ENCODE measurements around the gene SEC24B.
"Not testable (repeated sequence)": the region's sequence is repeated elsewhere in the genome, so short reads cannot be mapped to it uniquely, and the experiment has no call there.

Gene SEC24B

DNA sequence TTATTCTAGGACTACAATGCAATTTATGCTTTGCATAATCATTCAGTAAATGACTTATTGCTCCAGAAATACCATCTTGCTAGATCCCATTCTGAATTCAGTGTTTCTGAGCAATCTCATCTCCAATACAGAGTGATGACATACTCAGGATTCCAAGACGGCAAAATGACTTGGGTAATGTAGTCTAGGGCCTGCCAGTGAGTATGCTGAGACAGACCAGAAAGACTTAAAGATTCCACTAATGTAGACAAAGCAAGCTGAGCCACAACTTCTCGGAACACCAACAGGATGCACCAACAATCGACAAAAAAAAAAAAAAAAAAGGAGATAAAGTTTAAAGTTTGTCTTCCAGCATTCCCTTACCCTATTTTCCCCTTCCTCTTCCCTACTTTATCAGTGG, 919 bp upstream of the SEC24B start:
- DNase-seq (ENCODE audit: low read depth, low spot score): no peak

DNA sequence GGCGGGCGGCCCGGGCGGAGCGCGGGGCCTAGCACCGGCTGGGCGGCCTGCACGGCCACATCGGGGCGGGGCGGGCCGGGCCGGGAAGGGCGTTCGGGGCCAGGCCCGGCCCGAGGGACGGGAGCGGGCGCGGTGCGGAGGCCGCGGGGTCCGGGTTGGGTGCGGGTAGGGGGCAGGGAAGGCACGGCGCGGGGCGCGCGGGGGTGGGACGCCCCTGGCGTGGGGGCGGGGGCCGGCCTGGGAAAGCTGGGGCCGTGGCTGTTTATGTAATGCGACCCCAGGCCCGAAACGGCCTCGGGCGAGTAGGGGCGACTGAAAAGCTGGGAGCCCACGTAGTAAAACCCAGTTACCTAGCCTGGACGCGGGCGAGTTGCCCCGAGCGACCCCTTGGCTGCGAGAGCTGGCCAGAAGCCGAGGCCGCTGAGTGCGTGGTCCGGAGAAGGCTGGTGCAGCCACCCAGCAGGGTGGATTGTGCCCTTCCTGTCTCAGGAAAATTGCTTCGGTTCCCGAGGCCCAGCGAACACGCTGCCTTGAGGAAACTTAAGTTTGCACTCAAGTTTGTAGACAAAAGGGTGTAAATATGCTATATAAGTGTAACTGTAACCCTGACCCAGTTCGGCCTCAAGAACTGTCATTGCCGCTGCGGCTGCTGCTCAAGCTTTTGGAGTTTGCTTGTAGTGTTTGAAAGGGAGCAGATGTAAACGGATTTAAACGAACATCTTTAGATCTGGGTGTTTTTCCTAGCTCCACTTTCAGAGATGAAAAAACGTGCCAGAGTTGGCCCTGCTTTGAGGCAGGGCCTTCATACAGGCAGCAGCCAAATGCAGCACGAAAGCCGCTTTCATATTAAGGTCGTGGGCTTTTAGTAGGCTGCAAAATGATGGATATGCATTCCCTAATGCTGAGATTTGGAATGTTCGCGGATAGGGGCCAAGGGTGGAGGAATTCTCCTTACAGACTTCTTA, 674 bp downstream of the SEC24B start:
- DNase-seq (ENCODE audit: low read depth, low spot score): no peak

DNA sequence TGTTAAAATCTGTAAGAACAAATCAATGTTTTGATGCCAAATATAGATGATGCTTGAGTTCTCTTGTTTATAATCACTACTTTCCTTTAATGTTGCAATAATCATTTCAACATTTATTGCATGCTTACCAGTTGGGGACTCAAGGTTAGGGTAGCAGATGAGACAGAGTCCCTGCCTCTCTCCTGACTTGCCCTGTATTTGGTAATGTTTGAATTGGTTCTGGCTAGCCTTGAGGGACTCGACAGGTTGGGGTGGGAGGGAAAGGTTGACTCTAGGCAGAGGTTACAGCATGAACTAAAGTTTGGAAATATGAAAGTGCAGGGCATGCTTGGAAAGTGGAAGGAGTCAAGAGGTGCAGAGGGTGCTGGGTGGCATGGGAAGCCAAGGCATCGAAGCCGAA, 2.0 kb downstream of the SEC24B start:
- no peak for DNase-seq (ENCODE audit: low read depth, low spot score)

DNA sequence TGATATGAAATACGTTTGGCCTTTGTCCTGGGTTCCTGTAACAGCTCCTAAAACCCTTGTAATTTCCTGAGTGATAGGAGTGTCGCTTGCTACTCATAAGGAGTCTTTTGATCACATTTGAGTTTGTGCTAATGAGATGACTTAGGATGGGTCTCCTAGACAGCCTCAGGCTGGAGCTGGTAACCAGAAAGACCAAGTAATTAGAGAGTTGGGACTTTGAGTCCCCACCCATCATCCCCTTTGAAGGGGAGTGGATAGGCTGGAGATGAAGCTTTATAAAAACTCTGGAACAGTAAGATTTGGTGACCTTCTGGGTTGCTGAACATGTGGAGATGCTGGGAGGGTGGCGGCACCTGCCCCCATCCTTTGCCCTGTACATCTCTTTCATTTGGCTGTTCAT, 2.9 kb downstream of the SEC24B start:
- DNase-seq (ENCODE audit: low read depth, low spot score): no peak

DNA sequence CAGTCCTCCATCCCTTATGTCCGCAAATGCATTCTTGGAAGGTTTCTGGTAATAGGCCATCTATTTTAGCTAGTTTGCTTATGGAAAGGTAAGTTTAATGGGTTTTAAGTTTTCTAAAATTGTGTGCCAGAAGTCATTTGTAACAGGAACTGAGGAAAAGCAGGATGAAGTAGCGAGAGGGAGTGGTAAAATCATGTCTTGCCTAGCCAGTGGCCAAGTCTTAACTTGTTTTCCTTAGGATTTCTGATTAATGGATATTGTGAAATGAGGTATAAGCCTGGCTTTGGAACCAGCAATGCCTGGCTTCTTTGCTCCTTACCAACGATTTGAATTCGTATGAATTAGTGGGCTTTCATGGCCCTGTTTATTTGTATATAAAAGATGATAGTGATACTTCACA, 7.3 kb downstream of the SEC24B start:
- DNase-seq (ENCODE audit: low read depth, low spot score): no peak

DNA sequence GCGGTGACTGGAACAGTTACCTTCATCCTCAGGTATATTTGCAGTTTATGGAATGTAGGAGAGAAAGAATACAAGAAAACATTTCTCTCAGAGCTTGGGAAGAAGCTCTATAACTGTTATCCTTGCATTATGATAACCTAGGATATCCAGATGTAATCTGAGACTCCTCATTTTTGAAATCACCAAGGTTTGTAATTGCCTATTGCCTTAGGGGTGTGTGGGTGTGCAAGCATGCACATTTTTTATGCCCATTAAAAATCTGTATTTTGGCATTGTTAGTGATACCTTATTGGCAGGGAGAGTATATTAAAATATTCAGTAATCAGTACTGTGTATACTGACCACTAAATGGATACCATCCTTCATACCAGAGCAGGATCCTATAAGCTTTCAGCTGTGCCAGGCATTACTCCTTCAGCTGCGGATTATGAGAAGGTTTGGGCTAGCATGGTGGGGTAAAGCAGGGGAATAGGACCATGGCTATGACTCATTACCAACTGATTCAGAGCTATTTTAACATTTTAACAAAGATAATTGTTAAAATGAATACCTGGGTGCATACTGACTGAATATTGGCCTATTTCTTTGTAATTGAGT, 8.3 kb downstream of the SEC24B start:
- no peak for DNase-seq (ENCODE audit: low read depth, low spot score)

DNA sequence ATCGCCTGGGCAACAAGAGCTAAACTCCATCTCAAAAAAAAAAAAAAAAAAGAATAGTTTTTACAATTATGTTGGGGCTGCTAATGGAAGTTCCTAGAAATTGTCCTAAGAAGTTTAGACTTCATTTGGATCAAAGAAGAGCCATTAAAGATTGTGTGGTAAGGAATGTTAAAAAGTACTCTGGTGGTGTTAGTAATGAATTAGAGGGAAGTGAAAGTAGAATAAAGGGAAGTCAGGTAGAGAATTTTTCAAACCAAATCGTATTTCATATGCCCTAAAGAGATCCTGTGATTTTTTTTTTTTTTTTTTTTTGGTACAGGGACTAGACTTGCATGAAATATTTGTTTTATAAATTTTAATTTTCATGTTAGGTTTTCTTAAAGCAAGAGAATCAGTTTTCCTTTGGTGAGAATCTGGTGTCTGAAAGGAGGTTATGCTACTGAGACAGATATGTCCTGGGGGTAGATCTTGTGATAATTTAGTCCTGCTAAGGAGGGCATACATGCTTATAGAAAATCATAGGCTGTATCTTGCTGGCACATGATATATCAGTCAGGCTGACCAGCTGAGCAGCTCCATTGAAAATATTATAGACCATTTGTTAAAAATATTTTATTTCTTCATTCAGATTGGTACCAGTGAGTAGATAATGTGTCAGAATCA, 10.7 kb downstream of the SEC24B start:
- DNase-seq (ENCODE audit: low read depth, low spot score): no peak

DNA sequence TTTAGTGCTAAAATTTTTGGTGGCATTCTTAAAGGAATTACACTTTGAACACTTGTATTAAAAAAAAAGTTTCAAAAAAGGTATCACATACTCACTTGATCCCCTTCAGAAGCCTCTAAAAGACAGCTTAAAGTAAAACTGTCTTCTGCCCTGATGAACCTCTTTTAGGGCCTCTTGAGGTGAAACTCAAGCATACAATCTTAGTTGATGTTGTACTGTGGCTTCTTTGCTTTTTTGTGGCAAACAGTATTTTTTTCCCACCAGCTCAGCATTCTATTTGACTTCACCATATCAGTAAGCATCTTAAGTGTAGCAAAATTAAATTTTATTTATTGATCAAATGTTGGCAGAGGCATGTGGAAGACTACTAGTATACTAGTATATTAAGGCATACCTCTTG, 13.7 kb downstream of the SEC24B start:
- DNase-seq (ENCODE audit: low read depth, low spot score): no peak

DNA sequence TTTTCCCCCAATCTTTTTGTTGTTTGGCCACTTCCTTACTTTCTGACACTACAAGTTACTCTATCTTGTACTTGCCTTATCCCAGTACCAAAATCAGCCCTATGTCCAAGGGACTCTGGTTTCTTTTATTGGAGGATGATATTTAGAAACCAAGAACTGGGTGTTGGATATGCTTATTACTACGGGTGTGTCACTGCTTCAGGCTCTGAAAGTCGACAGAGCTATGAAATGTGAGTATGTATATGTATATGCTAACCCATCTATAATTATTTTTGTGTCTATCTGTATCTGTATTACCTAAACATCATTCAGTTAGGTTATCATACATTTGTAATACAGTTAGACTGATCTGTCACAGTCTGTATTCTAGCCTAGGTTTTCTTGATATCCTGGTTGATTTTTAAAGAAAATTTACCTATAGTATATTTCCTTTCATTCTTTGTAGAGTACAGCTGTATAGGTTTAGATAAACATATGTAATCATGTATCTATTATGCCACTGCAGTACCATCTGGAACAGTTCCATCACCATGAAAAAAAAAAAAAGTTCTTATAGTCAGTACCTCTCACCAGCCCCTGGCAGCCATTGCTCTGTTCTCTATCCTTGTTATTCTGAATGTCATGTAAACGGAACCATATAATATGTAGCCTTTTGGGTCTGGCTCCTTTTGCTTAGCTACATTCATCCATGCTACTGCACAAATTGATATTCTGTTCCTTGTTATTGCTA, 18.1 kb downstream of the SEC24B start:
- no peak for DNase-seq (ENCODE audit: low read depth, low spot score)

DNA sequence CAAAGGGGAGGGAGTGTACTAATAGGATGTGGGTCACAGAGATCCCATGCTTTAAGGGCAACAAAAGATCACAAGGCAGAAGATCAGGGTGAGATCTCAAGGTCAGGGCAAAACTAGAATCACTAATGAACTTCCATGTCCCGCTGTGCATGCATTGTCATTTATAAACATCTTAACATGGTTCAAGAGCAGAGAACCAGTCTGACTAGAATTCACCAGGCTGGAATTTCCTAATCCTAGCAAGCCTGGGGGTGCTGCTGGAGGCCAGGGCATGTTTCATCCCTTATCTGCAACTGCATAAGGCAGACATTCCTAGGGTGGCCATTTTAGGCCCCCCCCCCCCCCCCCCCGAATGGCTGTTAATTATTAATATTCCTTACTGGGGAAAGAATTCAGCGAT, 19.5 kb downstream of the SEC24B start:
- DNase-seq (ENCODE audit: low read depth, low spot score): not testable (repeated sequence)

DNA sequence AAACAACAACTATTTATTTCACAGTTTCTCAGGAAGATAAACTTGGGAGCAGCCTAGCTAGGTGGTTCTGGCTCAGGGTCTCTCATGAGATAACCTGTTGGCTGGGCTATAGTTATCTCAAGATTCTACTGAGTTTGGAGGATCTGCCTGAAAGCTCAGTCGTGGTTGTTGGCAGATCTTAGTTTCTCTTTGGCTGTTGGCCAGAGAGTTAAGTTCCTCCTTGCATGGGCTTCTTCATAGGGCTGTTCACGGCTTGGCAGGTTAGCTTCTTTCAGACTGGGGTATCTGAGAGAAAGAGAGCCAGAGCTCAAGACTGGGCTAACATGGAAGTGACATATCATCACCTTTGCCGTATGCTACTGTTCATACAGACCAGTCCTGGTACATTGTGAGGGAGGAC, 28.7 kb downstream of the SEC24B start:
- DNase-seq (ENCODE audit: low read depth, low spot score): no peak

DNA sequence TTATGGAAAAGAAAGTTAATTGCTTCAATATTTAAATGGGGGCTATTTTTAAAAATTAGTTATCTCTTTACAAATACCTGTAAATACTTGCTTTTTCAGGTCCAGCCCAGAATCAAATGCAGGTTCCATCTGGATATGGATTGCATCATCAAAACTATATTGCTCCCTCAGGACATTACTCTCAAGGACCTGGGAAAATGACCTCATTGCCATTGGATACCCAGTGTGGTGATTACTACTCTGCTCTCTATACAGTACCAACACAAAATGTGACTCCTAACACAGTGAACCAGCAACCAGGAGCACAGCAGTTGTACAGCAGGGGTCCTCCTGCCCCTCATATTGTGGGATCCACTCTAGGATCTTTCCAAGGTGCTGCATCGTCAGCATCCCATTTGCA, 29.2 kb downstream of the SEC24B start:
- no peak for DNase-seq (ENCODE audit: low read depth, low spot score)

DNA sequence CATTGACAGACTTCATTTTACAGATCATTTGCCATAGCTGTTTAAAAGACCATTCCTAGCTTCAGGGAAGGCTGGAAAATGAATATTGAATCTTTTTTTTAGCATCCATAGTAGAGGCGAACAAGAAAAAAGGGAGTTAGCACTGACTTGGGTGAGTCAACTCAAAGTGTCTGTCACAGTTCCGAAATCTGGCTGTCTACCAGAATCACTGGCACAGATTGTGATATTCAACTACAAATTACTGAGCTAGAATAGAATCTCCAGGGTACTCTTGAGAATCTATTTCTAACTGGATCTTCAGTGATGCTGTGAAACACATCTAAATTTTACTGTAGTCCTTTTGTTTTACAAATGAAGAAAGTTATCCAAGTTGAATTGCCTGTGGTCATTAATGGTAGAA, 31.5 kb downstream of the SEC24B start:
- DNase-seq (ENCODE audit: low read depth, low spot score): no peak

DNA sequence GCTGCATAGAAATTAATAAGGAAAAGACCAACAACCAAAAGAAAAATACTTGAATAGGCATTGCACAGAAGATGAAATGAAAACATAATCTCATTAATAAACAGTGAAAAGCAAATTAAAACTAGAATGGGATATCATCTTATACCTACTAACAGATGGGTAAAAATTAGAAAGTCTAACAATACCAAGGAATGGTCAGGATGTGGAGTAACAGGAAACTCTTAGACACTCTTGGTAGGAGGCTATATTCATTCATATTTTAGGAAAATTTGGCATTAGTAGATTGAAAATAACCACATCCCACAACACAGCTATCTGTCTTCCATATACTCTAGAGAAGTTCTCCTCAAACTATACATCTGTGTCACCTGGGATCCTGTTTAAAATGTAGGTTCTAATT, 36.3 kb downstream of the SEC24B start:
- no peak for DNase-seq (ENCODE audit: low read depth, low spot score)

DNA sequence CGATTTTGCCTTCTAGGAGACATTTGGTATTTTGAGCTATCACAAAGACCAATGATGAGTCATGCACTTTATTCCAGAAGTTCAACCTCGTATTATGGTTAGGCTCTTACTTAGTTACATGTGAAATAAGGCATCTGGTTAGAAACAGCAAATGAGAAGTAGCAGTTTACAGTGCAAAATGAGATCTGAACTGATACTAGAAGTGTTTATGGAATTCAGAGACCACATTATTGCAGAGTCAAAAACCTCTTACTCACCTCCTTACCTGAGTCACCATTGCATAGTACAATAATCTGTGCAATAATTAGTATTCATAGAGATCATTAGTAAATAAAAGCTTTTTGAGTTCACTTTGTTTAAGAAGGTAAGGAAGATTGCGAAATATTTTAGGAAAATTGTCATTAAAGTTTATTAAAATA, 38.7 kb downstream of the SEC24B start:
- no peak for DNase-seq (ENCODE audit: low read depth, low spot score)

DNA sequence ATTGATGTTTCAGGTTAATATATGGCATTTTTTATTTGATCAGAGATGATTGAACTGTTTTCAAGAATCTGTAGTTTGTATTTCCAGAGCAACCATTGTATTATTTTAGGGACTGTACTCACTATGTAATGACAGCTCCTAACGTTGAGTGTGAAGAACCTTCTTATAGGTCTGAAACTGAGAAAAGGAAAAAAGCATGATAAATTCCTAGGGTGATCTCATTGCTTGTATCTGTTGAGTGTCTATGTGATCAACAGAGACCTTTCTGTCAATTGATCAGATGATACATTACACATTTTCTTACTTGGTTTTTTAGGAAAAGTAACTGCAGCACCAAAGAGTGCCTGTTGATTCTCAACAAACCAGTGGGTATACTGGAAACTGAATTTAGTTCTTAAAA, 40.2 kb downstream of the SEC24B start:
- DNase-seq (ENCODE audit: low read depth, low spot score): no peak

DNA sequence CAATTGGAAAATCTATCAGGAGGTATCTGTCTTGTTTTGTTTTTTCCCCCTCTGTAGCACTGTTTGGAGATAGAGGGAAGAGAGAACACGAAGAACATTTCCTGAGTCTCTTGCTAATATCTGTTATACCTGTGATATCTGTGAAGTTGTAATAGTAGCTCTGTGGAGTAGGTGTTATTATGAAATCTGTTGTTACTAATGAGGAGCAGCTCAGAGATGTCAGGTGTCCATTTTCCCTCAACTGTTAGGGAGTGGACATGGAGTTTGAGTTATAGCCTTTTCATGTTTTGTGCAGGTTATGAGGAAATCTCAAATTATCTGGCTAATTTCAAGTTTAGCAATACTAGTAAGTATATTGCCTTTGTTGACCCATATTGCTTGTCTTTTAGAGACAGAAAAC, 52.4 kb downstream of the SEC24B start:
- DNase-seq (ENCODE audit: low read depth, low spot score): no peak

DNA sequence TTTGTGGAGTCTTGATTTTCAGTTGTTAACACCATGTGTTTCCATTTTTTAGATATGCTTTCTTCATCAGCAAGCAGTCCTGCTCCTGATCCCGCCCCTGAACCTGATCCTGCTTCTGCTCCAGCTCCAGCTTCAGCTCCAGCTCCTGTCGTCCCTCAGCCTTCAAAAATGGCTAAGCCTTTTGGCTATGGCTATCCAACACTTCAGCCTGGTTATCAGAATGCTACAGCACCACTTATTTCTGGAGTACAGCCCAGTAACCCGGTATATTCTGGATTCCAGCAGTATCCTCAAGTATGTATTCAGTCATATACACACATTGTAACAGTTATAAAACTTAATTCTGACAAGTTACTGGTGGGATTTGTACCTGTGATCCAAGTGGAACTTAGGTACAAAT, 60.9 kb downstream of the SEC24B start:
- no peak for DNase-seq (ENCODE audit: low read depth, low spot score)

DNA sequence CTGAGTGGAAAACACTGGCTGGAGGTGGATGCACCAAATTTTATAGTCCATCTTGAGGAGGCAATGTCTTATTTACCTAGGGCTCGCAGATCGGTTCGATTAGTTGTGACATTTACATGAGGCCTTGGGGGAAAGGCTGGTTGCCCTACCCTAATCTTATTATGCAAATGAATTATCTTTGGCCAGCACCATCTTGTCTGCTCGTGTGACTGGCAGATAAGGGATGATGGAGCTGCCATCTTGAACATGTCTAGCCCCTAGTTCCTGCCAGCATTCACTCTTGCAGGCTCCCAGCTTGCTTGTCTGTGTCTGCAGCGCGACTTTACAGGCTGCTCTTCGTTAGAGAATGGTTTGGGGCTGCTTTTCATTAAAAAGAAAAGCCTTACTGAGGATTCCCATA, 61.9 kb downstream of the SEC24B start:
- DNase-seq (ENCODE audit: low read depth, low spot score): no peak

DNA sequence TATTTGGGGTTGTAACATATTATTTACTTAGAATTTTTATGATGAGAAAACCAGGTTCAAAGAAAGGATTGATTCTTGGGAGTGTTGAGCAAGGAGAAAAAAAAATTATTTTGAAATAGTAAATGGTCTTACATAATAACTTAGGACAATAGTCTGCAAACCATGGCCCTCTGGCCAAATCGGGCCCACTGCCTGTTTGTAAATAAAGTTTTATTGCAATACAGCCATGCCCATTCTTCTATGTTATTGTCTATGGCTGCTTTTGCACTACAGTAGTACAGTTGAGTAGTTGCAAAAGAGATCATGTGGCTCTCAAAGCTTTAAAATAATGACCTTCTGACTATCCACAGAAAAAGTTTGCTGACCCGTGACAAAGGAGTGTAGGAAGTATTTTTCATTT, 63.3 kb downstream of the SEC24B start:
- DNase-seq (ENCODE audit: low read depth, low spot score): no peak

DNA sequence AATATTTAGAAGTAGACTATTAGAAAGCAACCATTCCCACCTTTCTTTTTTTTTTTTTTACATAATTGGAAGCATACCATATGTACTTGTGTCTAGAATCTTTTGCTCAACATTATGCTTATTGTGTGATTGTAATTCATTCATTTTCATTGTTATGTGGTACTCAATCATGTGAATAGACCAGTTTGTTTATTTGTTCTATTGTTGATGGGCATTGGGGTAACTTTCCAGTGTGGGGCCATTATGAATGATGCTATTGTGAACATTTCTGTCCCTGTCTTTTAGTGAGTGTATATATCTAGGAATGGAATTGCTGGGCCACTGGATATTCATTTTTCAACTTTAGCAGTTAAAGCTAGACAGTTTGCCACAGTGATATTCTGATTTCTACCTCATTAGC, 63.9 kb downstream of the SEC24B start:
- no peak for DNase-seq (ENCODE audit: low read depth, low spot score)

DNA sequence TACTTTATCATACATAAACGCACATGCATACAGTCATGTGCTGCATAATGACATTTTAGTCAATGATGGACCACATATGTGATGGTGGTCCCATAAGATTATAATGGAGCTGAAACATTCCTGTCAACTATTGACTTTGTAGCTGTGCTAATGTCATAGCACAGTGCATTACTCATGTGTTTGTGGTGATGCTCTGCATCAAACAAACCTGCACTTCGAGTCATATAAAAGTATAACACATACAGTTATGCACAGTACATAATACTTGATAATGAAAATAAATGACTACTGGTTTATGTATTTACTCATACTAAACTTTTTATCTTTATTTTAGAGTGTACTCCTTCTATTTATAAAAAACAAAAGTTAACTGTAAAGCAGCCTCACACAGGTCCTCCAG, 65.9 kb downstream of the SEC24B start:
- DNase-seq (ENCODE audit: low read depth, low spot score): no peak
